Activated CD4-positive, alpha-beta T cell treated with anti-CD3 and anti-CD28 coated beads for 4 hours (primary cell): Measurements from ENCODE around the gene NBAS.
"Not testable (repeated sequence)": the region's sequence is repeated elsewhere in the genome, so short reads cannot be mapped to it uniquely, and the experiment has no call there.

Experiments
- DNase-seq, 2 donors: peaks; one replicate each; pipeline ENCODE4 v3.0.0-alpha.2; 2020

Gene NBAS

GRCh38 chr2:15404511-15404910 lies 156.6 kb downstream of the NBAS start:
- DNase-seq = not testable (repeated sequence)

GRCh38 chr2:15400240-15400826 lies 160.8 kb downstream of the NBAS start:
- DNase-seq = no peak

GRCh38 chr2:15399241-15399640 lies 161.9 kb downstream of the NBAS start:
- DNase-seq = no peak

GRCh38 chr2:15391751-15392150 lies 169.4 kb downstream of the NBAS start:
- no peak for DNase-seq

GRCh38 chr2:15389895-15390294 lies 171.2 kb downstream of the NBAS start:
- DNase-seq = no peak

GRCh38 chr2:15389326-15389700 lies 171.8 kb downstream of the NBAS start:
- DNase-seq = no peak

GRCh38 chr2:15388406-15389325 lies 172.5 kb downstream of the NBAS start:
- DNase-seq = no peak

GRCh38 chr2:15385184-15385583 lies 175.9 kb downstream of the NBAS start:
- no peak for DNase-seq

- DNase-seq = no peak
Measured at GRCh38 chr2:15383695-15384350, 177.3 kb downstream of the NBAS start.

GRCh38 chr2:15378148-15378908 lies 182.8 kb downstream of the NBAS start:
- DNase-seq = no peak

- DNase-seq = no peak
Measured at GRCh38 chr2:15377202-15377601, 183.9 kb downstream of the NBAS start.

GRCh38 chr2:15372019-15372418 lies 189.1 kb downstream of the NBAS start:
- no peak for DNase-seq

- no peak for DNase-seq
Measured at GRCh38 chr2:15369129-15369528, 192.0 kb downstream of the NBAS start.

- no peak for DNase-seq
Measured at GRCh38 chr2:15367715-15368114, 193.4 kb downstream of the NBAS start.

GRCh38 chr2:15367205-15367604 lies 193.9 kb downstream of the NBAS start:
- DNase-seq = no peak

GRCh38 chr2:15365411-15365810 lies 195.7 kb downstream of the NBAS start:
- DNase-seq = no peak

- DNase-seq = no peak
Measured at GRCh38 chr2:15364561-15364960, 196.6 kb downstream of the NBAS start.

GRCh38 chr2:15363734-15364133 lies 197.4 kb downstream of the NBAS start:
- no peak for DNase-seq

GRCh38 chr2:15363142-15363541 lies 198.0 kb downstream of the NBAS start:
- DNase-seq = no peak

GRCh38 chr2:15359716-15360531 lies 201.2 kb downstream of the NBAS start:
- DNase-seq = no peak

- DNase-seq = no peak
Measured at GRCh38 chr2:15357922-15358321, 203.2 kb downstream of the NBAS start.

GRCh38 chr2:15357186-15357585 lies 203.9 kb downstream of the NBAS start:
- DNase-seq = no peak
